Type B pancreatic cell (in vitro differentiated cells): ENCODE measurements around the gene TSPO. TPM values are rescaled to one million over a fixed set of nuclear protein-coding genes. Genes with fewer than 3 reads are reported as not detected.
A peak's percentile ranks its signal among the peaks of the same experiment; 100 is the strongest.

Source experiments
- DNase-seq: peaks from one replicate; pipeline ENCODE4 v3.0.0; 2021; ENCODE audit warnings: mixed read lengths; ENCODE audit not compliant: unreplicated experiment; ENCODE audit errors: extremely low spot score
- H3K27ac Mint-ChIP-seq: 2 replicates; pipeline ENCODE4 v1.8.0; 2021; ENCODE audit warnings: mild to moderate bottlenecking, mixed read lengths
- H3K27me3 Mint-ChIP-seq: 2 replicates; pipeline ENCODE4 v1.8.0; 2021; ENCODE audit warnings: mixed read lengths
- H3K36me3 Mint-ChIP-seq: 2 replicates; pipeline ENCODE4 v1.8.0; 2021; ENCODE audit warnings: mixed read lengths
- H3K4me1 Mint-ChIP-seq: one replicate; pipeline ENCODE4 v1.8.0; 2021; ENCODE audit warnings: mixed read lengths; ENCODE audit not compliant: unreplicated experiment
- H3K4me3 Mint-ChIP-seq: 2 replicates; pipeline ENCODE4 v1.8.0; 2021; ENCODE audit warnings: mild to moderate bottlenecking, mixed read lengths
- H3K9me3 Mint-ChIP-seq: 2 replicates; pipeline ENCODE4 v1.8.0; 2021; ENCODE audit warnings: mixed read lengths
- total RNA-seq: library from RNA; stranded (reverse); gene quantifications from 2 replicates; pipeline ENCODE4 v1.2.1, GENCODE V29; 2021; ENCODE audit warnings: low replicate concordance
- TF ChIP-seq, protein P1 (sequence below): fragments of 200-600 bp; sonication (generic); conservative IDR thresholded peaks from 2 replicates; pipeline ENCODE4 v1.5.0; 2021; ENCODE audit warnings: antibody characterized with exemption, mild to moderate bottlenecking

TSPO gene
- total RNA-seq, 1 donor from 2014 or later = 16.9 TPM

GRCh38 chr22:43179911-43180195, 28.5 kb downstream of the TSPO start:
- TF ChIP-seq, protein P1, sequence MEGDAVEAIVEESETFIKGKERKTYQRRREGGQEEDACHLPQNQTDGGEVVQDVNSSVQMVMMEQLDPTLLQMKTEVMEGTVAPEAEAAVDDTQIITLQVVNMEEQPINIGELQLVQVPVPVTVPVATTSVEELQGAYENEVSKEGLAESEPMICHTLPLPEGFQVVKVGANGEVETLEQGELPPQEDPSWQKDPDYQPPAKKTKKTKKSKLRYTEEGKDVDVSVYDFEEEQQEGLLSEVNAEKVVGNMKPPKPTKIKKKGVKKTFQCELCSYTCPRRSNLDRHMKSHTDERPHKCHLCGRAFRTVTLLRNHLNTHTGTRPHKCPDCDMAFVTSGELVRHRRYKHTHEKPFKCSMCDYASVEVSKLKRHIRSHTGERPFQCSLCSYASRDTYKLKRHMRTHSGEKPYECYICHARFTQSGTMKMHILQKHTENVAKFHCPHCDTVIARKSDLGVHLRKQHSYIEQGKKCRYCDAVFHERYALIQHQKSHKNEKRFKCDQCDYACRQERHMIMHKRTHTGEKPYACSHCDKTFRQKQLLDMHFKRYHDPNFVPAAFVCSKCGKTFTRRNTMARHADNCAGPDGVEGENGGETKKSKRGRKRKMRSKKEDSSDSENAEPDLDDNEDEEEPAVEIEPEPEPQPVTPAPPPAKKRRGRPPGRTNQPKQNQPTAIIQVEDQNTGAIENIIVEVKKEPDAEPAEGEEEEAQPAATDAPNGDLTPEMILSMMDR = no peak
- no peak overlapping the region for H3K4me3 Mint-ChIP-seq
- no peak for DNase-seq
- no peaks in the 10 kb centered on the region for H3K27me3 Mint-ChIP-seq
- peaks cover 11% of the 10 kb centered on the region for H3K36me3 Mint-ChIP-seq
- H3K9me3 Mint-ChIP-seq = no peaks in the 10 kb centered on the region
- H3K4me1 Mint-ChIP-seq = peaks cover 10% of the 10 kb centered on the region
- H3K27ac Mint-ChIP-seq = no peak overlapping the region

DNA sequence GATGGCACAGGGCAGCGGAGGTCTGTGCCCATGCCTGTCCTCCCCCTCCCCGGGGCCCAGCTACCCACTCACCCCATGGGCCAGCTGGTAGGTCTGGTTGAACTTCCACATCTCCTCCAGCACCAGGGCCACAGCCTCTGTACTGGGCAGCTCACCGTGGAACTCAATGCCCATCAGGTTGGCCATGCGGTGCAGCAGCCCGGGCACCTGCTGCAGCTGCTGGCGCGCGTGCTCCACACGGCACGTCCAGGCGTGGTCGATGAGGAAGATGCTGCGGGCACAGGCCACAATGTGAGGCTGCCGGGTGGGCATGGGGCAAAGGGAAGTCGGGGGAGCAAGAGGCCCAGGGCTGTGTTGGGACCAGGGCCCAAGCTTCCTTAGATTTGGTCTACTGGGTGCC, 29.3 kb downstream of the TSPO start:
- TF ChIP-seq, protein P1 = no peak
- DNase-seq = no peak
- H3K27me3 Mint-ChIP-seq = no peaks in the 10 kb centered on the region
- peaks cover 10% of the 10 kb centered on the region for H3K4me1 Mint-ChIP-seq
- H3K9me3 Mint-ChIP-seq = no peaks in the 10 kb centered on the region
- peaks cover 11% of the 10 kb centered on the region for H3K36me3 Mint-ChIP-seq
- no peak overlapping the region for H3K4me3 Mint-ChIP-seq
- H3K27ac Mint-ChIP-seq = no peak overlapping the region

DNA sequence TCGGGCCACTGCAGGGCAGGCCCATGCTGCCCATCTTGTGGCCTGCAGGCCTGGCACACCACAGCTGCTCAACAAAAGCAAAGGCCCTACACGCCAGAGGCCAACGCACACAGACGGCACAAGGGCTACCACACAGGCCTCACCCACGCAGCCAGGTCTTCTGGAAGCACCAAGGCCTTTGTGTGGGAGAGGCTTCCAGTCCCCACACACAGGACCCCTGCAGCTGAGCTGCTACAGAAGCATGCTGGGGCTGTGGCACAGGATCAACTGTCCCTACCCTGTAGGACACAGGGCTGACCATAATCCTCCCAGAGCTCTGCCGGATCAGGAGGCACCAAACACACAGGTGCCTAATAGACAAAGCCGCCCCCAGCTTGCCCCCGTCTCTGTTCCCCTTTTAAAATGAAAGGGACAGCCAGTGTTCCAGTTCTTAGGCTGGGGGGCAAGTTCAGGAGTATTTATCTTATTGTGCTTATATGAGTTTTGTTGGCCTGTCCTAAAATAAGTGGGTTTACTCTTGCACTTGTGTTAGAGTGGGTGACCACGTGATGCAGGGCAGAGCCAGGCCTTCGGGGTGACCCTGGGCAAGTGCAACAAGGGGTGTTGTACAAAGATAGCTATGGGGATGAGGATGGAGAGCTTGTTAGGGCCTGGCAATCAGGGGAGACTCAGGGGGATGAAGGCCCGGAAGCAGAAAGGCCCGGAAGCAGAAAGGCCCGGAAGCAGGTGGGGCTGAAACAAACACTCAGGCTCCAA, 30.1 kb downstream of the TSPO start:
- no peaks in the 10 kb centered on the region for H3K9me3 Mint-ChIP-seq
- peak overlapping the region; percentile 26 for H3K4me3 Mint-ChIP-seq
- H3K4me1 Mint-ChIP-seq = peaks cover 10% of the 10 kb centered on the region
- no peak for DNase-seq
- H3K27me3 Mint-ChIP-seq = no peaks in the 10 kb centered on the region
- no peak overlapping the region for H3K27ac Mint-ChIP-seq
- peaks cover 11% of the 10 kb centered on the region for H3K36me3 Mint-ChIP-seq
- TF ChIP-seq, protein P1 = no peak

- Mint-ChIP-seq H3K27ac (no peak overlapping the region), H3K36me3 (peaks cover 11% of the 10 kb centered on the region), H3K9me3 (no peaks in the 10 kb centered on the region), H3K4me1 (peaks cover 10% of the 10 kb centered on the region), H3K4me3 (no peak overlapping the region), H3K27me3 (no peaks in the 10 kb centered on the region)
- TF ChIP-seq, protein P1 = no peak
- DNase-seq = no peak
Measured at GRCh38 chr22:43182118-43182517, 30.8 kb downstream of the TSPO start.

DNA sequence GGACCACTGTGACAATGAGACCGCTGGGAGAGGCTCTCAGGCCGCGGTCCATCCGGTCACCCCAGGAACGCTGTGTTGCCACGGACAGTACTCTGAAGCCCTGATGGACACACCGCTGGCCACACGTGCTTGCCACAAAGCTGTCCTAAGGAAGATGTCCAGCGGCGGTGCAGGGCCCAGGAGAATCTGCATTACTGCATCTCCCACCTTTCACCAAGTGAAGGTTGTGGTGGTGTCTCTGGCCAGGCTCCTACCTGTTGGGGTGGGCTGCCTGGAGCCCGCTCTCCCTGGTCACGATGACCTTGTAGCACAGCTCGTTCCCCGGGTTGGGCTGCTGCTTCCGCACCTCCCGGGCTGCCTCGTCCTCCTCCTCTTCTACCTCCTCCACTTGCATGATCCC, 31.4 kb downstream of the TSPO start:
- Mint-ChIP-seq H3K27me3 (no peaks in the 10 kb centered on the region), H3K9me3 (no peaks in the 10 kb centered on the region), H3K27ac (no peak overlapping the region), H3K4me1 (peaks cover 10% of the 10 kb centered on the region), H3K36me3 (peaks cover 11% of the 10 kb centered on the region), H3K4me3 (no peak overlapping the region)
- DNase-seq = no peak
- TF ChIP-seq, protein P1 = no peak
